Measurements from ENCODE around the gene DLL1. TPM values are rescaled to one million over a fixed set of nuclear protein-coding genes. Genes with fewer than 3 reads are reported as not detected.

DLL1 gene
- polyA plus RNA-seq, 3 donors = 0.17 TPM; not detected in 2

GRCh38 chr6:170236131-170236836 is 54.6 kb downstream of the DLL1 start:
- Histone ChIP-seq H3K9ac (ENCODE audit: insufficient read depth, low read length, poor library complexity, severe bottlenecking) (no peak overlapping the region), H3K27me3 (ENCODE audit: control insufficient read depth in 2 of 2, insufficient read depth in 2 of 2, low read length in 2 of 2) (no peaks in the 10 kb centered on the region), H4K20me1 (ENCODE audit: insufficient read depth, low read length) (no peaks in the 10 kb centered on the region), H3K36me3 (replicated peaks in 1 of 2; ENCODE audit: control insufficient read depth in 1 of 2, insufficient read depth in 2 of 2, low read length in 2 of 2) (no peaks in the 10 kb centered on the region), H3K4me2 (replicated peaks; ENCODE audit: extremely low read depth, low read length, poor library complexity, severe bottlenecking) (no peak overlapping the region), H2AFZ (ENCODE audit: insufficient read depth, low read depth, low read length, poor library complexity, severe bottlenecking) (no peak overlapping the region), H3K9me3 (replicated peaks in 1 of 2; ENCODE audit: control insufficient read depth in 1 of 2, insufficient read depth in 1 of 2, low read length in 2 of 2) (no peaks in the 10 kb centered on the region), H3K27ac (ENCODE audit: low read depth in 1 of 2, low read length in 2 of 2) (no peak overlapping the region), H3K4me1 (ENCODE audit: control insufficient read depth in 1 of 2, insufficient read depth in 2 of 2, low read length in 2 of 2) (no peaks in the 10 kb centered on the region), H3K79me2 (ENCODE audit: insufficient read depth, low read length) (no peaks in the 10 kb centered on the region), H3K4me3 (replicated peaks in 1 of 3; ENCODE audit: low read depth in 2 of 3, low read length in 3 of 3) (no peak overlapping the region)
- Mint-ChIP-seq H3K36me3 (no peaks in the 10 kb centered on the region), H3K27me3 (ENCODE audit: low read depth in 3 of 3) (peaks cover under 1 to 6% (median 4%) of the 10 kb centered on the region in 3 donors), H3K9me3 (peaks cover 0 to 1% (median 0%) of the 10 kb centered on the region in 7 donors), H3K4me1 (peaks cover 3% of the 10 kb centered on the region), H3K4me3 (no peak overlapping the region), H3K27ac (peak overlapping the region in 1 of 7 donors; percentile 32)
- 77% methylated on average over 13 of the region's 24 CpGs for WGBS (ENCODE audit: insufficient coverage)
- no peak for DNase-seq
- intact Hi-C loops (cut with micrococcal nuclease) = no loop called here
- no peak for TF ChIP-seq CTCF (IDR thresholded peaks at IDR 0.05)

- H3K9me3 ChIP-seq (replicated peaks in 1 of 2; ENCODE audit: control insufficient read depth in 1 of 2, insufficient read depth in 1 of 2, low read length in 2 of 2) = no peaks in the 10 kb centered on the region
- no peak overlapping the region for H3K4me3 ChIP-seq (replicated peaks in 1 of 3; ENCODE audit: low read depth in 2 of 3, low read length in 3 of 3)
- DNase-seq = no peak
- no peaks in the 10 kb centered on the region for H3K4me1 ChIP-seq (ENCODE audit: control insufficient read depth in 1 of 2, insufficient read depth in 2 of 2, low read length in 2 of 2)
- H3K27me3 Mint-ChIP-seq (ENCODE audit: low read depth in 3 of 3) = peaks cover 0 to 6% (median 4%) of the 10 kb centered on the region in 3 donors
- H3K4me1 Mint-ChIP-seq = peaks cover 3% of the 10 kb centered on the region
- no peak overlapping the region for H3K4me3 Mint-ChIP-seq
- no peak overlapping the region for H3K4me2 ChIP-seq (replicated peaks; ENCODE audit: extremely low read depth, low read length, poor library complexity, severe bottlenecking)
- no peaks in the 10 kb centered on the region for H3K36me3 ChIP-seq (replicated peaks in 1 of 2; ENCODE audit: control insufficient read depth in 1 of 2, insufficient read depth in 2 of 2, low read length in 2 of 2)
- H3K27me3 ChIP-seq (ENCODE audit: control insufficient read depth in 2 of 2, insufficient read depth in 2 of 2, low read length in 2 of 2) = no peaks in the 10 kb centered on the region
- H4K20me1 ChIP-seq (ENCODE audit: insufficient read depth, low read length) = no peaks in the 10 kb centered on the region
- no peak overlapping the region for H3K27ac ChIP-seq (ENCODE audit: low read depth in 1 of 2, low read length in 2 of 2)
- no peaks in the 10 kb centered on the region for H3K36me3 Mint-ChIP-seq
- H3K9ac ChIP-seq (ENCODE audit: insufficient read depth, low read length, poor library complexity, severe bottlenecking) = no peak overlapping the region
- H2AFZ ChIP-seq (ENCODE audit: insufficient read depth, low read depth, low read length, poor library complexity, severe bottlenecking) = no peak overlapping the region
- TF ChIP-seq CTCF (IDR thresholded peaks at IDR 0.05) = no peak
- peak overlapping the region in 1 of 7 donors; percentile 58 for H3K27ac Mint-ChIP-seq
- no peaks in the 10 kb centered on the region for H3K79me2 ChIP-seq (ENCODE audit: insufficient read depth, low read length)
- intact Hi-C loops (cut with micrococcal nuclease) = no loop called here
- WGBS (ENCODE audit: insufficient coverage) = 92% methylated on average over 7 of the region's 16 CpGs
- peaks cover 0 to 3% (median 0%) of the 10 kb centered on the region in 7 donors for H3K9me3 Mint-ChIP-seq
These were observed 55.3 kb downstream of the DLL1 start for GRCh38 chr6:170235391-170236125.
